Natural killer cell (primary cell): ENCODE results near the gene ANKRD22. TPM values are rescaled to one million over a fixed set of nuclear protein-coding genes. Genes with fewer than 3 reads are reported as not detected.

ENCODE experiments used
- ATAC-seq, 3 donors: fragments of 150-1000 bp in 2 of 3; fragments of 200-7000 bp in 1 of 3; cut with Tn5 transposase; 1 replicate in 1 of 3; 2 replicates in 2 of 3; pipeline ENCODE4 v1.10.0; 2021; ENCODE audit warnings: mild to moderate bottlenecking in 2 of 3, moderate library complexity in 2 of 3
- DNase-seq, 2 donors: peaks; one replicate each; pipeline versions ENCODE4 v3.0.0 to v3.0.0-alpha.2; 2013 to 2021; ENCODE audit warnings: mixed read lengths in 1 of 2
- H3K27ac ChIP-seq: one replicate; pipeline ENCODE4 v1.5.1; 2013; ENCODE audit warnings: mild to moderate bottlenecking, low read length
- H3K27me3 ChIP-seq: one replicate; pipeline ENCODE4 v1.6.1; 2013; ENCODE audit warnings: low read length; ENCODE audit not compliant: control insufficient read depth, insufficient read depth
- H3K36me3 ChIP-seq: one replicate; pipeline ENCODE4 v1.6.1; 2013; ENCODE audit warnings: low read length; ENCODE audit not compliant: control insufficient read depth, insufficient read depth
- H3K4me1 ChIP-seq: one replicate; pipeline ENCODE4 v1.6.1; 2013; ENCODE audit warnings: low read length; ENCODE audit not compliant: control insufficient read depth, insufficient read depth
- H3K4me3 ChIP-seq: one replicate; pipeline ENCODE4 v1.5.1; 2013; ENCODE audit warnings: low read length
- H3K9me3 ChIP-seq: one replicate; pipeline ENCODE4 v1.6.1; 2013; ENCODE audit warnings: low read length; ENCODE audit not compliant: control insufficient read depth, insufficient read depth
- H3K27ac Mint-ChIP-seq, 2 donors: one replicate each; pipeline ENCODE4 v1.8.0; 2022; ENCODE audit warnings: mild to moderate bottlenecking in 2 of 2, mixed read lengths in 2 of 2, moderate library complexity in 1 of 2
- H3K27me3 Mint-ChIP-seq, 2 donors: one replicate each; pipeline ENCODE4 v1.8.0; 2022; ENCODE audit warnings: low read depth in 2 of 2, mixed read lengths in 2 of 2
- H3K36me3 Mint-ChIP-seq: one replicate; pipeline ENCODE4 v1.8.0; 2022; ENCODE audit warnings: mixed read lengths
- H3K4me1 Mint-ChIP-seq, 2 donors: one replicate each; pipeline ENCODE4 v1.8.0; 2022; ENCODE audit warnings: mixed read lengths in 2 of 2
- H3K4me3 Mint-ChIP-seq: one replicate; pipeline ENCODE4 v1.8.0; 2022; ENCODE audit warnings: mild to moderate bottlenecking, moderate library complexity, mixed read lengths
- H3K9me3 Mint-ChIP-seq, 2 donors: one replicate each; pipeline ENCODE4 v1.8.0; 2022; ENCODE audit warnings: mixed read lengths in 2 of 2
- CTCF ChIP-seq: fragments of 200-600 bp; IDR thresholded peaks from one replicate; pipeline ENCODE4 v1.8.0; 2022; ENCODE audit warnings: antibody characterized with exemption
- WGBS: methylation state at CpG from one replicate; pipeline ENCODE4 v1.1.7; 2013; ENCODE audit warnings: missing lambda C conversion rate; ENCODE audit not compliant: insufficient coverage; 5-methylcytosine and 5-hydroxymethylcytosine counted together
- intact Hi-C: fragments of 100-400 bp; cut with micrococcal nuclease; formaldehyde crosslinking; loops from one replicate; pipeline ENCODE4 v1.14.2; 2022
- total RNA-seq, 4 donors: library from RNA; stranded (reverse); fragments of 120-200 nt in 1 of 4; gene quantifications; one replicate each; pipeline versions ENCODE4 v1.2.3 to v1.2.4, GENCODE V29; 2013 to 2022

Gene ANKRD22
- total RNA-seq, 3 donors from 2014 or later (not counting 1 experiment from before 2014, with no cell fraction given) = not detected

GRCh38 chr10:88852327-88852726, 683 bp upstream of the ANKRD22 start:
- no peaks in the 10 kb centered on the region for H3K36me3 Mint-ChIP-seq
- DNase-seq (no peak), ATAC-seq (no peak)
- WGBS = 96% methylated on average over 4 of the region's 4 CpGs
- H3K36me3 ChIP-seq = no peaks in the 10 kb centered on the region
- H3K27ac ChIP-seq = no peak overlapping the region
- no peak overlapping the region for H3K27ac Mint-ChIP-seq
- no peaks in the 10 kb centered on the region for H3K9me3 ChIP-seq
- peaks cover 3 to 11% of the 10 kb centered on the region in 2 donors for H3K27me3 Mint-ChIP-seq
- H3K4me3 ChIP-seq = no peak overlapping the region
- no peaks in the 10 kb centered on the region for H3K4me1 ChIP-seq
- intact Hi-C loops = no loop called here
- H3K4me3 Mint-ChIP-seq = no peak overlapping the region
- H3K27me3 ChIP-seq = no peaks in the 10 kb centered on the region
- no peaks in the 10 kb centered on the region for H3K9me3 Mint-ChIP-seq
- TF ChIP-seq CTCF = no peak
- no peaks in the 10 kb centered on the region for H3K4me1 Mint-ChIP-seq

- Histone ChIP-seq H3K9me3 (no peaks in the 10 kb centered on the region), H3K27me3 (no peaks in the 10 kb centered on the region), H3K4me1 (no peaks in the 10 kb centered on the region), H3K4me3 (no peak overlapping the region), H3K36me3 (no peaks in the 10 kb centered on the region), H3K27ac (no peak overlapping the region)
- no peaks in the 10 kb centered on the region for H3K4me1 Mint-ChIP-seq
- no peaks in the 10 kb centered on the region for H3K36me3 Mint-ChIP-seq
- no peak overlapping the region for H3K27ac Mint-ChIP-seq
- H3K4me3 Mint-ChIP-seq = no peak overlapping the region
- 100% methylated on average over 1 of the region's 1 CpG for WGBS
- no peak for DNase-seq
- no peak for TF ChIP-seq CTCF
- H3K27me3 Mint-ChIP-seq = peaks cover 4 to 8% of the 10 kb centered on the region in 2 donors
- no peak for ATAC-seq
- intact Hi-C loops = no loop called here
- H3K9me3 Mint-ChIP-seq = no peaks in the 10 kb centered on the region
Observed at GRCh38 chr10:88850712-88851111, 932 bp downstream of the ANKRD22 start.

- no peaks in the 10 kb centered on the region for H3K4me1 Mint-ChIP-seq
- H3K27me3 ChIP-seq = no peaks in the 10 kb centered on the region
- TF ChIP-seq CTCF = no peak
- no peaks in the 10 kb centered on the region for H3K9me3 ChIP-seq
- intact Hi-C loops = no loop called here
- no peaks in the 10 kb centered on the region for H3K36me3 ChIP-seq
- H3K27ac ChIP-seq = no peak overlapping the region
- H3K4me1 ChIP-seq = no peaks in the 10 kb centered on the region
- DNase-seq (no peak), ATAC-seq (no peak)
- H3K27ac Mint-ChIP-seq = no peak overlapping the region
- no peak overlapping the region for H3K4me3 ChIP-seq
- peaks cover 6 to 17% of the 10 kb centered on the region in 2 donors for H3K27me3 Mint-ChIP-seq
- WGBS = 100% methylated on average over 1 of the region's 1 CpG
- H3K4me3 Mint-ChIP-seq = no peak overlapping the region
- H3K9me3 Mint-ChIP-seq = no peaks in the 10 kb centered on the region
- H3K36me3 Mint-ChIP-seq = no peaks in the 10 kb centered on the region
Observed at GRCh38 chr10:88849234-88849633, 2.4 kb downstream of the ANKRD22 start.

- H3K27ac Mint-ChIP-seq = no peak overlapping the region
Observed at GRCh38 chr10:88848499-88848898, 3.1 kb downstream of the ANKRD22 start.

More at GRCh38 chr10:88848499-88848898, 3.1 kb downstream of the ANKRD22 start:
- Mint-ChIP-seq H3K36me3 (no peaks in the 10 kb centered on the region), H3K4me3 (no peak overlapping the region), H3K9me3 (no peaks in the 10 kb centered on the region), H3K27me3 (peaks cover 9 to 21% of the 10 kb centered on the region in 2 donors), H3K4me1 (no peaks in the 10 kb centered on the region)
- Histone ChIP-seq H3K27me3 (no peaks in the 10 kb centered on the region), H3K4me3 (no peak overlapping the region), H3K36me3 (no peaks in the 10 kb centered on the region), H3K9me3 (no peaks in the 10 kb centered on the region), H3K4me1 (no peaks in the 10 kb centered on the region), H3K27ac (no peak overlapping the region)
- ATAC-seq = no peak
- no peak for DNase-seq
- 0% methylated on average over 1 of the region's 1 CpG for WGBS
- intact Hi-C loops = no loop called here
- TF ChIP-seq CTCF = no peak
